Measurements from ENCODE around the gene CHSY3.

- TF ChIP-seq, protein P1, sequence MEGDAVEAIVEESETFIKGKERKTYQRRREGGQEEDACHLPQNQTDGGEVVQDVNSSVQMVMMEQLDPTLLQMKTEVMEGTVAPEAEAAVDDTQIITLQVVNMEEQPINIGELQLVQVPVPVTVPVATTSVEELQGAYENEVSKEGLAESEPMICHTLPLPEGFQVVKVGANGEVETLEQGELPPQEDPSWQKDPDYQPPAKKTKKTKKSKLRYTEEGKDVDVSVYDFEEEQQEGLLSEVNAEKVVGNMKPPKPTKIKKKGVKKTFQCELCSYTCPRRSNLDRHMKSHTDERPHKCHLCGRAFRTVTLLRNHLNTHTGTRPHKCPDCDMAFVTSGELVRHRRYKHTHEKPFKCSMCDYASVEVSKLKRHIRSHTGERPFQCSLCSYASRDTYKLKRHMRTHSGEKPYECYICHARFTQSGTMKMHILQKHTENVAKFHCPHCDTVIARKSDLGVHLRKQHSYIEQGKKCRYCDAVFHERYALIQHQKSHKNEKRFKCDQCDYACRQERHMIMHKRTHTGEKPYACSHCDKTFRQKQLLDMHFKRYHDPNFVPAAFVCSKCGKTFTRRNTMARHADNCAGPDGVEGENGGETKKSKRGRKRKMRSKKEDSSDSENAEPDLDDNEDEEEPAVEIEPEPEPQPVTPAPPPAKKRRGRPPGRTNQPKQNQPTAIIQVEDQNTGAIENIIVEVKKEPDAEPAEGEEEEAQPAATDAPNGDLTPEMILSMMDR (IDR thresholded peaks at IDR 0.05) = no peak
- TF ChIP-seq ZFX (IDR thresholded peaks at IDR 0.05; ENCODE audit: borderline replicate concordance) = no peak
Observed at GRCh38 chr5:129858131-129858675, 46.1 kb upstream of the CHSY3 start.

All from 22Rv1 (cell line).